GM18502 (cell line): ENCODE results near the gene SH3RF3.
"Not testable (repeated sequence)": the region's sequence is repeated elsewhere in the genome, so short reads cannot be mapped to it uniquely, and the experiment has no call there.

ENCODE experiments used
- ATAC-seq: cut with Tn5 transposase; IDR thresholded peaks from one replicate; pipeline ENCODE4 v1.9.1; 2021; ENCODE audit warnings: mild to moderate bottlenecking; ENCODE audit not compliant: unreplicated experiment, poor library complexity

The SH3RF3 gene

GRCh38 chr2:109154226-109154625 lies 25.2 kb downstream of the SH3RF3 start:
- ATAC-seq, result no peak

GRCh38 chr2:109155553-109156451 lies 26.8 kb downstream of the SH3RF3 start:
- ATAC-seq, result no peak

- ATAC-seq, result no peak
These were observed 28.6 kb downstream of the SH3RF3 start for GRCh38 chr2:109157563-109158105.

- no peak for ATAC-seq
These were observed 29.2 kb downstream of the SH3RF3 start for GRCh38 chr2:109158237-109158636.

GRCh38 chr2:109159096-109159495 lies 30.1 kb downstream of the SH3RF3 start:
- no peak for ATAC-seq

- ATAC-seq, result no peak
These were observed 31.9 kb downstream of the SH3RF3 start for GRCh38 chr2:109160714-109161440.

- not testable (repeated sequence) for ATAC-seq
These were observed 33.4 kb downstream of the SH3RF3 start for GRCh38 chr2:109162367-109162766.

- no peak for ATAC-seq
These were observed 34.0 kb downstream of the SH3RF3 start for GRCh38 chr2:109162999-109163398.

GRCh38 chr2:109164311-109164710 lies 35.3 kb downstream of the SH3RF3 start:
- ATAC-seq, result no peak

GRCh38 chr2:109164739-109165221 lies 35.8 kb downstream of the SH3RF3 start:
- no peak for ATAC-seq

- no peak for ATAC-seq
These were observed 37.8 kb downstream of the SH3RF3 start for GRCh38 chr2:109166811-109167210.

- no peak for ATAC-seq
These were observed 39.1 kb downstream of the SH3RF3 start for GRCh38 chr2:109168086-109168485.

- no peak for ATAC-seq
These were observed 39.7 kb downstream of the SH3RF3 start for GRCh38 chr2:109168716-109169115.

- ATAC-seq, result no peak
These were observed 41.6 kb downstream of the SH3RF3 start for GRCh38 chr2:109170645-109171044.

GRCh38 chr2:109171444-109172334 lies 42.7 kb downstream of the SH3RF3 start:
- ATAC-seq, result no peak

GRCh38 chr2:109172556-109173105 lies 43.6 kb downstream of the SH3RF3 start:
- no peak for ATAC-seq

GRCh38 chr2:109173311-109174171 lies 44.5 kb downstream of the SH3RF3 start:
- no peak for ATAC-seq

- ATAC-seq, result no peak
These were observed 45.2 kb downstream of the SH3RF3 start for GRCh38 chr2:109174214-109174613.
